DOHH2 (cell line): ENCODE results near the gene FLRT3.

Experiments
- H3F3A ChIP-seq: fragments of 200-600 bp; sonication (generic), shearing (Covaris generic); 2 replicates; pipeline ENCODE4 v1.6.0; 2016; ENCODE audit warnings: antibody characterized with exemption, mild to moderate bottlenecking; ENCODE audit not compliant: control insufficient read depth, insufficient read depth
- H3K27ac ChIP-seq: fragments of 200-600 bp; sonication (generic); 2 replicates; pipeline ENCODE4 v1.5.1; 2014; ENCODE audit warnings: low read depth, mild to moderate bottlenecking, low read length, moderate library complexity
- H3K27me3 ChIP-seq: fragments of 200-600 bp; sonication (generic); 2 replicates; pipeline ENCODE4 v1.6.1; 2014; ENCODE audit warnings: mild to moderate bottlenecking, low read length, mixed read lengths; ENCODE audit not compliant: control insufficient read depth
- H3K36me3 ChIP-seq: fragments of 200-600 bp; sonication (generic); 2 replicates; pipeline ENCODE4 v1.6.1; 2014; ENCODE audit warnings: mild to moderate bottlenecking, low read length, moderate library complexity, mixed read lengths; ENCODE audit not compliant: control insufficient read depth
- H3K4me1 ChIP-seq: fragments of 200-600 bp; sonication (generic); 2 replicates; pipeline ENCODE4 v1.6.1; 2014; ENCODE audit warnings: mild to moderate bottlenecking, low read length, mixed read lengths; ENCODE audit not compliant: control insufficient read depth
- H3K4me2 ChIP-seq: fragments of 200-600 bp; sonication (generic); 2 replicates; pipeline ENCODE4 v1.6.0; 2014; ENCODE audit warnings: mild to moderate bottlenecking, low read length, moderate library complexity
- H3K4me3 ChIP-seq: fragments of 200-600 bp; sonication (generic); 2 replicates; pipeline ENCODE4 v1.5.1; 2014; ENCODE audit warnings: mild to moderate bottlenecking, low read length, mixed read lengths
- H3K79me2 ChIP-seq: fragments of 200-600 bp; sonication (generic); 2 replicates; pipeline ENCODE4 v1.6.1; 2014; ENCODE audit warnings: mild to moderate bottlenecking, low read length, mixed read lengths; ENCODE audit not compliant: control insufficient read depth
- H3K9me2 ChIP-seq: fragments of 200-600 bp; sonication (generic); replicated peaks from 2 replicates; pipeline ENCODE4 v1.6.1; 2014; ENCODE audit warnings: mild to moderate bottlenecking, low read length, mixed read lengths; ENCODE audit not compliant: control insufficient read depth
- H3K9me3 ChIP-seq: fragments of 200-600 bp; sonication (generic); 2 replicates; pipeline ENCODE4 v1.6.1; 2014; ENCODE audit warnings: antibody characterized with exemption, low read length, mixed read lengths; ENCODE audit not compliant: control insufficient read depth, insufficient read depth
- H4K20me1 ChIP-seq: fragments of 200-600 bp; sonication (generic); 2 replicates; pipeline ENCODE4 v1.6.0; 2014; ENCODE audit warnings: low read depth, mild to moderate bottlenecking, antibody characterized with exemption, low read length, moderate library complexity; ENCODE audit not compliant: control insufficient read depth, insufficient read depth
- CTCF ChIP-seq: fragments of 200-600 bp; sonication (generic); IDR thresholded peaks from one replicate; pipeline ENCODE4 v1.5.1; 2014; ENCODE audit warnings: antibody characterized with exemption, mild to moderate bottlenecking, low read depth, low read length; ENCODE audit not compliant: poor library complexity, severe bottlenecking
- EZH2phosphoT487 ChIP-seq: fragments of 200-600 bp; sonication (generic); IDR thresholded peaks from 2 replicates; pipeline ENCODE4 v1.6.1; 2017; ENCODE audit warnings: borderline replicate concordance, mild to moderate bottlenecking, antibody characterized with exemption, low read length, moderate library complexity, mixed read lengths

FLRT3 gene

GRCh38 chr20:14384416-14385175, 47.2 kb upstream of the FLRT3 start:
- H3F3A ChIP-seq = no peaks in the 10 kb centered on the region
- H3K27ac ChIP-seq = no peak overlapping the region

GRCh38 chr20:14383335-14383734, 45.9 kb upstream of the FLRT3 start:
- no peaks in the 10 kb centered on the region for H3K36me3 ChIP-seq
- no peaks in the 10 kb centered on the region for H3K4me1 ChIP-seq
- no peak overlapping the region for H3K27ac ChIP-seq
- H4K20me1 ChIP-seq = no peaks in the 10 kb centered on the region
- H3K4me3 ChIP-seq = no peak overlapping the region
- TF ChIP-seq EZH2phosphoT487 (no peak), CTCF (no peak)
- no peaks in the 10 kb centered on the region for H3K27me3 ChIP-seq
- no peaks in the 10 kb centered on the region for H3K9me3 ChIP-seq
- H3F3A ChIP-seq = no peaks in the 10 kb centered on the region
- H3K4me2 ChIP-seq = no peak overlapping the region
- no peaks in the 10 kb centered on the region for H3K79me2 ChIP-seq
- H3K9me2 ChIP-seq = no peaks in the 10 kb centered on the region

More at GRCh38 chr20:14384416-14385175, 47.2 kb upstream of the FLRT3 start:
- no peak overlapping the region for H3K4me3 ChIP-seq
- H3K79me2 ChIP-seq = no peaks in the 10 kb centered on the region
- H3K9me2 ChIP-seq = no peaks in the 10 kb centered on the region
- no peaks in the 10 kb centered on the region for H3K27me3 ChIP-seq
- no peak overlapping the region for H3K4me2 ChIP-seq
- no peaks in the 10 kb centered on the region; the same call in 1 of the 2 replicates for H3K9me3 ChIP-seq
- no peaks in the 10 kb centered on the region for H3K36me3 ChIP-seq
- no peaks in the 10 kb centered on the region for H3K4me1 ChIP-seq
- H4K20me1 ChIP-seq = no peaks in the 10 kb centered on the region
- TF ChIP-seq CTCF (no peak), EZH2phosphoT487 (no peak)

GRCh38 chr20:14378326-14378725, 40.9 kb upstream of the FLRT3 start:
- TF ChIP-seq EZH2phosphoT487 (no peak), CTCF (no peak)
- no peaks in the 10 kb centered on the region for H3F3A ChIP-seq
- H3K9me3 ChIP-seq = no peaks in the 10 kb centered on the region
- no peak overlapping the region for H3K4me2 ChIP-seq
- H3K9me2 ChIP-seq = no peaks in the 10 kb centered on the region
- H3K36me3 ChIP-seq = no peaks in the 10 kb centered on the region
- H3K79me2 ChIP-seq = no peaks in the 10 kb centered on the region
- no peaks in the 10 kb centered on the region for H4K20me1 ChIP-seq
- H3K27me3 ChIP-seq = no peaks in the 10 kb centered on the region
- no peaks in the 10 kb centered on the region for H3K4me1 ChIP-seq
- no peak overlapping the region for H3K4me3 ChIP-seq
- no peak overlapping the region for H3K27ac ChIP-seq
